SK-N-SH (cell line): ENCODE data around the gene TERF2IP.

Experiments used
- CHD2 ChIP-seq: fragments of 150-350 bp; IDR thresholded peaks from 2 replicates; pipeline ENCODE4 v1.6.1; 2018; ENCODE audit warnings: low read length; ENCODE audit not compliant: partially characterized antibody
- CTCF ChIP-seq: fragments of 200-600 bp; sonication (generic); IDR thresholded peaks from 2 replicates; pipeline ENCODE4 v1.6.1; 2017; ENCODE audit warnings: antibody characterized with exemption, mild to moderate bottlenecking, moderate library complexity
- EZH2phosphoT487 ChIP-seq: fragments of 200-600 bp; sonication (generic); IDR thresholded peaks from 2 replicates; pipeline ENCODE4 v1.6.1; 2017; ENCODE audit warnings: low read depth, mixed run types, mild to moderate bottlenecking, antibody characterized with exemption, moderate library complexity, borderline replicate concordance
- IRF3 ChIP-seq: fragments of 150-350 bp; IDR thresholded peaks from 2 replicates; pipeline ENCODE4 v1.6.1; 2016; ENCODE audit warnings: mild to moderate bottlenecking, low read depth, low read length
- MAX ChIP-seq: IDR thresholded peaks from 2 replicates; pipeline ENCODE4 v1.4.0; 2012; ENCODE audit warnings: low read depth
- REST ChIP-seq: IDR thresholded peaks from 2 replicates; pipeline ENCODE4 v1.6.1; 2012; ENCODE audit warnings: mild to moderate bottlenecking, low read depth, low read length, moderate library complexity
- RFX5 ChIP-seq: IDR thresholded peaks from 2 replicates; pipeline ENCODE4 v1.6.1; 2012; ENCODE audit warnings: mild to moderate bottlenecking, improper control_type of control experiment, low read length
- RXRA ChIP-seq: IDR thresholded peaks from 2 replicates; pipeline ENCODE4 v1.4.0; 2012; ENCODE audit warnings: low read depth, mild to moderate bottlenecking, borderline replicate concordance
- SIN3A ChIP-seq: IDR thresholded peaks from 2 replicates; pipeline ENCODE4 v1.6.1; 2012; ENCODE audit warnings: low read depth, mild to moderate bottlenecking, low read length, moderate library complexity, borderline replicate concordance
- SMC3 ChIP-seq: IDR thresholded peaks from 2 replicates; pipeline ENCODE4 v1.6.1; 2012; ENCODE audit warnings: low read depth, low read length, improper control_type of control experiment
- USF1 ChIP-seq: IDR thresholded peaks from 2 replicates; pipeline ENCODE4 v1.4.0; 2012; ENCODE audit warnings: low read depth, borderline replicate concordance
- USF2 ChIP-seq: fragments of 150-350 bp; IDR thresholded peaks from 2 replicates; pipeline ENCODE4 v1.6.1; 2017; ENCODE audit warnings: antibody characterized with exemption, low read length, low read depth, borderline replicate concordance
- YY1 ChIP-seq: IDR thresholded peaks from 2 replicates; pipeline ENCODE4 v1.4.0; 2012; ENCODE audit warnings: low read depth, mild to moderate bottlenecking

- TF ChIP-seq CTCF (no peak), MAX (no peak), EZH2phosphoT487 (no peak), SIN3A (no peak), RXRA (no peak), USF1 (no peak), RFX5 (no peak), USF2 (no peak), SMC3 (no peak), REST (no peak), YY1 (no peak), IRF3 (no peak), CHD2 (no peak)
Observed at GRCh38 chr16:75702242-75702641, 54.7 kb downstream of the TERF2IP start.
